OCI-LY1 (cell line): ENCODE measurements around the gene MLH3.

Experiments used
- H2AFZ ChIP-seq: fragments of 200-600 bp; sonication (generic), shearing (Covaris generic); 2 replicates; pipeline ENCODE4 v1.6.0; 2014; ENCODE audit warnings: antibody characterized with exemption, mild to moderate bottlenecking, low read length
- H3F3A ChIP-seq: fragments of 200-600 bp; sonication (generic), shearing (Covaris generic); 2 replicates; pipeline ENCODE4 v1.6.0; 2014; ENCODE audit warnings: mild to moderate bottlenecking, antibody characterized with exemption, low read length, moderate library complexity; ENCODE audit not compliant: insufficient read depth
- H3K27ac ChIP-seq: fragments of 200-600 bp; sonication (generic); 2 replicates; pipeline ENCODE4 v1.5.1; 2014; ENCODE audit warnings: low read length, mixed run types, mild to moderate bottlenecking, low read depth; ENCODE audit not compliant: poor library complexity, severe bottlenecking
- H3K27me3 ChIP-seq: fragments of 200-600 bp; sonication (generic); 2 replicates; pipeline ENCODE4 v1.6.0; 2014; ENCODE audit warnings: antibody characterized with exemption, mild to moderate bottlenecking, low read length, moderate library complexity; ENCODE audit not compliant: insufficient read depth
- H3K36me3 ChIP-seq: fragments of 200-600 bp; sonication (generic); 2 replicates; pipeline ENCODE4 v1.6.1; 2014; ENCODE audit warnings: mild to moderate bottlenecking, antibody characterized with exemption, low read length, moderate library complexity, mixed read lengths; ENCODE audit not compliant: insufficient read depth
- H3K4me1 ChIP-seq: fragments of 200-600 bp; sonication (generic); 2 replicates; pipeline ENCODE4 v1.5.1; 2014; ENCODE audit warnings: mild to moderate bottlenecking, low read length, moderate library complexity; ENCODE audit not compliant: insufficient read depth, severe bottlenecking
- H3K4me2 ChIP-seq: fragments of 200-600 bp; sonication (generic), shearing (Covaris generic); 2 replicates; pipeline ENCODE4 v1.6.1; 2014; ENCODE audit warnings: low read length
- H3K4me3 ChIP-seq: fragments of 200-600 bp; sonication (generic); 2 replicates; pipeline ENCODE4 v1.5.1; 2014; ENCODE audit warnings: low read length, low read depth, mild to moderate bottlenecking, mixed read lengths; ENCODE audit not compliant: poor library complexity, severe bottlenecking
- H3K79me2 ChIP-seq: fragments of 200-600 bp; shearing (Covaris generic); 2 replicates; pipeline ENCODE4 v1.6.1; 2016; ENCODE audit warnings: mixed run types, low read length, mixed read lengths; ENCODE audit not compliant: insufficient read depth
- H3K9ac ChIP-seq: fragments of 200-600 bp; sonication (generic), shearing (Covaris generic); 2 replicates; pipeline ENCODE4 v1.6.1; 2014; ENCODE audit warnings: mild to moderate bottlenecking, low read length, mixed read lengths
- H3K9me2 ChIP-seq: fragments of 200-600 bp; sonication (generic), shearing (Covaris generic); 2 replicates; pipeline ENCODE4 v1.6.1; 2014; ENCODE audit warnings: low read depth, mild to moderate bottlenecking, low read length, mixed read lengths
- H3K9me3 ChIP-seq: fragments of 200-600 bp; shearing (Covaris generic); 2 replicates; pipeline ENCODE4 v1.6.1; 2014; ENCODE audit warnings: low read length, mixed read lengths
- H4K20me1 ChIP-seq: fragments of 200-600 bp; sonication (generic), shearing (Covaris generic); 2 replicates; pipeline ENCODE4 v1.6.0; 2016; ENCODE audit warnings: mild to moderate bottlenecking, low read length; ENCODE audit not compliant: insufficient read depth
- CTCF ChIP-seq: fragments of 200-600 bp; sonication (generic), shearing (Covaris generic); IDR thresholded peaks from 2 replicates; pipeline ENCODE4 v1.5.1; 2017; ENCODE audit warnings: mild to moderate bottlenecking, antibody characterized with exemption, low read length, moderate library complexity, mixed read lengths
- EZH2 ChIP-seq: fragments of 200-600 bp; sonication (generic), shearing (Covaris generic); IDR thresholded peaks from 2 replicates; pipeline ENCODE4 v1.8.0; 2017; ENCODE audit warnings: borderline replicate concordance, mixed run types, mild to moderate bottlenecking, antibody characterized with exemption, low read length, moderate library complexity, mixed read lengths

MLH3 gene

GRCh38 chr14:74964787-74965485 lies 86.3 kb downstream of the MLH3 start:
- Histone ChIP-seq H3K79me2 (no peaks in the 10 kb centered on the region), H3K4me1 (peaks cover 22% of the 10 kb centered on the region), H3K4me3 (no peak overlapping the region), H4K20me1 (no peaks in the 10 kb centered on the region), H3K27ac (no peak overlapping the region), H3K9ac (no peak overlapping the region), H3K27me3 (no peaks in the 10 kb centered on the region), H3F3A (no peaks in the 10 kb centered on the region), H2AFZ (no peak overlapping the region), H3K9me3 (no peaks in the 10 kb centered on the region), H3K9me2 (no peaks in the 10 kb centered on the region), H3K36me3 (no peaks in the 10 kb centered on the region), H3K4me2 (no peak overlapping the region)
- no peak for TF ChIP-seq EZH2
- TF ChIP-seq CTCF = no peak
